ENCODE results near the gene TMPRSS13. TPM values are rescaled to one million over a fixed set of nuclear protein-coding genes. Genes with fewer than 3 reads are reported as not detected.

TMPRSS13 gene
- total and polyA plus RNA-seq, 2 experiments from 2014 or later, result 1.3 to 1.9 TPM

DNA sequence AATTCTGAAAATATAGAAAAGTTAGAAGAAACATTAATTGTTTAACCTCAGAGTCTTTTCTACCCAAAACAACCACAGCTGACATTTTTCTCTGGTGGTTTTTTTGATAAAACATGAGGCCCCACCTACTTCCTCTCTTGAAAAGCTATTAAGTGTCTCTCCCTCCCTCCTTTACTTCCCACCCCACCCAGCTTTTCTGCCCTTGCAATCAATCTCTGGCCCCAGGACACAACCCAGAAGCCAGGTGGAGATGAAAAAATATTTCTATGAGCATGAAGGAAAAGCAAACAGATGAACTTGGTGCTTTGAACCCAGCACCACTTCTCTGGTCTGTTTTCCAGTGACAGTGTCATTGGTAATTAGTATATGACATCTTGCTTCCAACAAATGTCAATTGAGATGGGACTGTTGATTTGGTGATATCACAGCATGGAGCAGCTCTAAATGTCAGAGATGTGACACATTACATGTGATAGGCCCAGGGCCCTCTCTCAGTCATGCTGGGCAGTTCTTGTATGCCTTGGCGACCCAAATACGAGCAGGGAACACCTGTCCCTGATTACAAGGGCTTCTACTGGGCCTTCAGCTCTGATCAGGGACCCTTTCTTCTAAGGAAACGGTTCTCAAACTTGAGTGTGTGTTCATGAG, 23.9 kb upstream of the TMPRSS13 start:
- Histone ChIP-seq H2AFZ (no peak overlapping the region), H3K4me1 (ENCODE audit: insufficient read depth) (no peaks in the 10 kb centered on the region), H4K20me1 (ENCODE audit: insufficient read depth, poor library complexity, severe bottlenecking) (no peaks in the 10 kb centered on the region), H3K9me2 (replicated peaks; ENCODE audit: insufficient read depth) (no peaks in the 10 kb centered on the region), H3K4me2 (no peak overlapping the region), H3K36me3 (replicated peaks; ENCODE audit: insufficient read depth, low read depth) (no peaks in the 10 kb centered on the region), H3K27ac (no peak overlapping the region), H3K4me3 (no peak overlapping the region), H3K27me3 (no peaks in the 10 kb centered on the region), H3K9me3 (ENCODE audit: low read depth) (no peaks in the 10 kb centered on the region), H3K79me2 (no peaks in the 10 kb centered on the region)
- TF ChIP-seq, protein P1, sequence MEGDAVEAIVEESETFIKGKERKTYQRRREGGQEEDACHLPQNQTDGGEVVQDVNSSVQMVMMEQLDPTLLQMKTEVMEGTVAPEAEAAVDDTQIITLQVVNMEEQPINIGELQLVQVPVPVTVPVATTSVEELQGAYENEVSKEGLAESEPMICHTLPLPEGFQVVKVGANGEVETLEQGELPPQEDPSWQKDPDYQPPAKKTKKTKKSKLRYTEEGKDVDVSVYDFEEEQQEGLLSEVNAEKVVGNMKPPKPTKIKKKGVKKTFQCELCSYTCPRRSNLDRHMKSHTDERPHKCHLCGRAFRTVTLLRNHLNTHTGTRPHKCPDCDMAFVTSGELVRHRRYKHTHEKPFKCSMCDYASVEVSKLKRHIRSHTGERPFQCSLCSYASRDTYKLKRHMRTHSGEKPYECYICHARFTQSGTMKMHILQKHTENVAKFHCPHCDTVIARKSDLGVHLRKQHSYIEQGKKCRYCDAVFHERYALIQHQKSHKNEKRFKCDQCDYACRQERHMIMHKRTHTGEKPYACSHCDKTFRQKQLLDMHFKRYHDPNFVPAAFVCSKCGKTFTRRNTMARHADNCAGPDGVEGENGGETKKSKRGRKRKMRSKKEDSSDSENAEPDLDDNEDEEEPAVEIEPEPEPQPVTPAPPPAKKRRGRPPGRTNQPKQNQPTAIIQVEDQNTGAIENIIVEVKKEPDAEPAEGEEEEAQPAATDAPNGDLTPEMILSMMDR (IDR thresholded peaks at IDR 0.05; ENCODE audit: poor library complexity), result no peak
- TF ChIP-seq EZH2phosphoT487 (IDR thresholded peaks at IDR 0.05; ENCODE audit: low read depth, severe bottlenecking, unreplicated experiment) (no peak), EZH2 (IDR thresholded peaks at IDR 0.05; ENCODE audit: borderline replicate concordance) (no peak)
- DNase-seq (ENCODE audit: low spot score), result no peak
- 83% methylated on average over 3 of the region's 3 CpGs for WGBS (ENCODE audit: low lambda C conversion rate, missing lambda C conversion rate)

DNA sequence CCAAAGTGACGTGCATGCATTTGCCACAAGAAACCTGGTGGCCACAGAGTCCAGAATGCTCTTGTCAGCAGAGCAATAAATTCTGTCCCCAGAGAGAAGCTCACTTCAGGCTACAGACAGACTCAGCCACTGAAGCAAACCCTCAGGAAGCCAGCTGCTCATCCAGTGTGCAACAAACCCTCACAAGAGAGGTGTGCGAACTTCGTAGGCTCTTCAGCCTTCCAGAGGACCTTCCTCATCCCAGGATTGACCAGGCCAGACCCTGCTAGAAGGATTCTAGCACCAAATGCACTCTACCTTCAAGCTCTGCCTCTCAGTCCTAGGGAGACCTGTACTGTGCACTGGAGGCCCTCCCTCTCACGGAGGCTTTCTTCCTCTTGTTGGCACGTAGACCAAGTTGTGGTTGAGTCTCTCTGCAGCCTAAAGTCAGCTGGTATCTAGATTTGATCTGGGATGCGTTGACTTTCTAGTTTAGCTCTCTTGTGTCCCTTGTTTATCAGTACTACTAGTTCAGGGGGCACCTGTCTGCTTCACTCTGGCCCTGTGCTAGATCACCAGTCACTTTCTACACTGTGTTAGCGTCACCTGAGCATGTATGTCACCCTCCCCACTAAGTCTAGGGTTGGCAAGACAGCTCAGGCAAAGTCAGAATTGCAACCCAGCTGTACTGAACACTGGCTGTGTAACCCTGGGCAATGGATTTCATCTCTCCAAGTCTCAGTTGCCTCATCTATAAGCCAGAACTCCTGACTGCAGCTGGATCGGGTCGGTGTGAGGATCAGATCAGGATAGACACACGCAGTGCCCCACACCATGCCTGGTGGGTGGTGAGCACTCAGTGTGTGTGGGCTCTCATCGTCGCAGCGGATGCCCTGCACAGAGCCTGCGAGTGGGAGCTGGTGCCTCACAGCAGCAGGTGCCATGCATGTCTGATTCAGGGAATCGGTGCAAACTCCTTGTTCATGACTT, 22.1 kb upstream of the TMPRSS13 start:
- Histone ChIP-seq H3K9me3 (ENCODE audit: low read depth) (no peaks in the 10 kb centered on the region), H3K4me1 (ENCODE audit: insufficient read depth) (no peaks in the 10 kb centered on the region), H3K4me2 (no peak overlapping the region), H3K9me2 (replicated peaks; ENCODE audit: insufficient read depth) (no peaks in the 10 kb centered on the region), H3K79me2 (no peaks in the 10 kb centered on the region), H3K36me3 (replicated peaks; ENCODE audit: insufficient read depth, low read depth) (no peaks in the 10 kb centered on the region), H3K27me3 (no peaks in the 10 kb centered on the region), H3K27ac (no peak overlapping the region), H2AFZ (no peak overlapping the region), H4K20me1 (ENCODE audit: insufficient read depth, poor library complexity, severe bottlenecking) (no peaks in the 10 kb centered on the region), H3K4me3 (no peak overlapping the region)
- 88% methylated on average over 15 of the region's 15 CpGs for WGBS (ENCODE audit: low lambda C conversion rate, missing lambda C conversion rate)
- TF ChIP-seq, protein P1 (IDR thresholded peaks at IDR 0.05; ENCODE audit: poor library complexity), result no peak
- TF ChIP-seq EZH2 (IDR thresholded peaks at IDR 0.05; ENCODE audit: borderline replicate concordance) (no peak), EZH2phosphoT487 (IDR thresholded peaks at IDR 0.05; ENCODE audit: low read depth, severe bottlenecking, unreplicated experiment) (no peak)
- DNase-seq (ENCODE audit: low spot score), result no peak

DNA sequence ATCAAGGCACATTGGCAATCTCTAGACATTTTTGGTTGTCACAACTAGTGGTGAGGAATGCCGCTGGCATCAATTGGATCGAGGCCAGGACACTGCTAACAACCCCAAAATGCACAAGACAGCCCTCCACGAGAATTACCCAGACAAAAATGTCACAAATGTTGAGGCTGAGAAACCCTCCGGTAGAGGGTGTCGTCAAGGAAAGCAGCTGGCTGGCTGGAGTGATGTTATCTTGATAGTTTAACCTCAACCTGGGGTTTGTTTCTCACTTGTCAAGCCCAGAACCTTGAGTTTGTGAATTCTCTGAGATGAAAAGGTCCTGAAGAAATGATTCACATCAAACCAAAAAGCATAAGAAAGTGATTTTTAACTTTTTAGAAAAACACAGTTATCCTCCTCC, 21.1 kb upstream of the TMPRSS13 start:
- Histone ChIP-seq H3K79me2 (no peaks in the 10 kb centered on the region), H3K27ac (no peak overlapping the region), H3K4me1 (ENCODE audit: insufficient read depth) (no peaks in the 10 kb centered on the region), H3K36me3 (replicated peaks; ENCODE audit: insufficient read depth, low read depth) (no peaks in the 10 kb centered on the region), H3K9me3 (ENCODE audit: low read depth) (no peaks in the 10 kb centered on the region), H4K20me1 (ENCODE audit: insufficient read depth, poor library complexity, severe bottlenecking) (no peaks in the 10 kb centered on the region), H3K9me2 (replicated peaks; ENCODE audit: insufficient read depth) (no peaks in the 10 kb centered on the region), H3K27me3 (no peaks in the 10 kb centered on the region), H3K4me2 (no peak overlapping the region), H3K4me3 (no peak overlapping the region), H2AFZ (no peak overlapping the region)
- 34% methylated on average over 5 of the region's 5 CpGs for WGBS (ENCODE audit: low lambda C conversion rate, missing lambda C conversion rate)
- no peak for DNase-seq (ENCODE audit: low spot score)
- no peak for TF ChIP-seq EZH2 (IDR thresholded peaks at IDR 0.05; ENCODE audit: borderline replicate concordance)
- no peak for TF ChIP-seq EZH2phosphoT487 (IDR thresholded peaks at IDR 0.05; ENCODE audit: low read depth, severe bottlenecking, unreplicated experiment)
- TF ChIP-seq, protein P1 (IDR thresholded peaks at IDR 0.05; ENCODE audit: poor library complexity), result peak; percentile 42

All from hepatocyte (in vitro differentiated cells).